GM18873 (cell line): ENCODE measurements around the gene AOAH.
"Not testable (repeated sequence)": the region's sequence is repeated elsewhere in the genome, so short reads cannot be mapped to it uniquely, and the experiment has no call there.

Experiments
- ATAC-seq: cut with Tn5 transposase; IDR thresholded peaks from one replicate; pipeline ENCODE4 v1.9.1; 2021; ENCODE audit warnings: mild to moderate bottlenecking, moderate library complexity, moderate number of reproducible peaks; ENCODE audit not compliant: unreplicated experiment, low FRiP score

Gene AOAH

GRCh38 chr7:36523371-36524101 lies 200.8 kb downstream of the AOAH start:
- ATAC-seq: no peak

GRCh38 chr7:36522453-36523007 lies 201.8 kb downstream of the AOAH start:
- no peak for ATAC-seq

GRCh38 chr7:36521911-36522310 lies 202.4 kb downstream of the AOAH start:
- no peak for ATAC-seq

GRCh38 chr7:36521133-36521532 lies 203.2 kb downstream of the AOAH start:
- ATAC-seq: no peak

- no peak for ATAC-seq
These were observed 208.4 kb downstream of the AOAH start for GRCh38 chr7:36515847-36516246.

- no peak for ATAC-seq
These were observed 209.7 kb downstream of the AOAH start for GRCh38 chr7:36514289-36515243.

- no peak for ATAC-seq
These were observed 210.9 kb downstream of the AOAH start for GRCh38 chr7:36513393-36513792.

- ATAC-seq: no peak
These were observed 211.7 kb downstream of the AOAH start for GRCh38 chr7:36512616-36513015.

GRCh38 chr7:36509962-36510361 lies 214.3 kb downstream of the AOAH start:
- ATAC-seq: no peak

- no peak for ATAC-seq
These were observed 216.5 kb downstream of the AOAH start for GRCh38 chr7:36507475-36508440.

- no peak for ATAC-seq
These were observed 217.5 kb downstream of the AOAH start for GRCh38 chr7:36506820-36507219.

GRCh38 chr7:36506130-36506798 lies 218.0 kb downstream of the AOAH start:
- no peak for ATAC-seq

GRCh38 chr7:36504617-36505016 lies 219.7 kb downstream of the AOAH start:
- ATAC-seq: not testable (repeated sequence)

- not testable (repeated sequence) for ATAC-seq
These were observed 220.1 kb downstream of the AOAH start for GRCh38 chr7:36504216-36504615.

- ATAC-seq: no peak
These were observed 226.5 kb downstream of the AOAH start for GRCh38 chr7:36497775-36498174.

- not testable (repeated sequence) for ATAC-seq
These were observed 227.1 kb downstream of the AOAH start for GRCh38 chr7:36497176-36497575.

GRCh38 chr7:36496576-36496975 lies 227.7 kb downstream of the AOAH start:
- ATAC-seq: no peak

- no peak for ATAC-seq
These were observed 233.0 kb downstream of the AOAH start for GRCh38 chr7:36491317-36491716.

- no peak for ATAC-seq
These were observed 233.9 kb downstream of the AOAH start for GRCh38 chr7:36490419-36490830.
